GM23248 (cell line): Measurements from ENCODE around the gene CCT5. TPM values are rescaled to one million over a fixed set of nuclear protein-coding genes. Genes with fewer than 3 reads are reported as not detected.
A peak's percentile ranks its signal among the peaks of the same experiment; 100 is the strongest.
"Not testable (repeated sequence)": the region's sequence is repeated elsewhere in the genome, so short reads cannot be mapped to it uniquely, and the experiment has no call there.

Source experiments
- DNase-seq: peaks from one replicate; pipeline ENCODE4 v3.0.0-alpha.2; 2015
- H2AFZ ChIP-seq: fragments of 200-600 bp; sonication (generic); 2 replicates; pipeline ENCODE4 v1.6.1; 2016; ENCODE audit warnings: antibody characterized with exemption
- H3F3A ChIP-seq: fragments of 200-600 bp; sonication (generic); 2 replicates; pipeline ENCODE4 v1.6.1; 2016; ENCODE audit warnings: mild to moderate bottlenecking, antibody characterized with exemption, mixed run types; ENCODE audit not compliant: insufficient read depth
- H3K27ac ChIP-seq: fragments of 200-600 bp; sonication (generic); 2 replicates; pipeline ENCODE4 v1.5.1; 2016; ENCODE audit warnings: mild to moderate bottlenecking
- H3K27me3 ChIP-seq: fragments of 200-600 bp; sonication (generic); replicated peaks from 2 replicates; pipeline ENCODE4 v1.6.1; 2016; ENCODE audit warnings: mild to moderate bottlenecking; ENCODE audit not compliant: insufficient read depth
- H3K36me3 ChIP-seq: fragments of 200-600 bp; sonication (generic); 2 replicates; pipeline ENCODE4 v1.6.1; 2016; ENCODE audit warnings: low read depth, mild to moderate bottlenecking
- H3K4me1 ChIP-seq: fragments of 200-600 bp; sonication (generic); 2 replicates; pipeline ENCODE4 v1.6.1; 2016; ENCODE audit warnings: mild to moderate bottlenecking; ENCODE audit not compliant: insufficient read depth
- H3K4me2 ChIP-seq: fragments of 200-600 bp; sonication (generic); one replicate; pipeline ENCODE4 v1.6.1; 2016; ENCODE audit warnings: mild to moderate bottlenecking; ENCODE audit not compliant: unreplicated experiment
- H3K4me3 ChIP-seq: fragments of 200-600 bp; sonication (generic); 2 replicates; pipeline ENCODE4 v1.5.1; 2016; ENCODE audit warnings: mild to moderate bottlenecking
- H3K79me2 ChIP-seq: fragments of 200-600 bp; sonication (generic); 2 replicates; pipeline ENCODE4 v1.6.1; 2016; ENCODE audit warnings: mild to moderate bottlenecking; ENCODE audit not compliant: insufficient read depth
- H3K9ac ChIP-seq: fragments of 200-600 bp; sonication (generic); 2 replicates; pipeline ENCODE4 v1.6.1; 2016; ENCODE audit warnings: mild to moderate bottlenecking
- H3K9me2 ChIP-seq: fragments of 200-600 bp; sonication (generic); 2 replicates; pipeline ENCODE4 v1.6.1; 2016; ENCODE audit warnings: mixed run types, mild to moderate bottlenecking, moderate library complexity; ENCODE audit not compliant: insufficient read depth
- H3K9me3 ChIP-seq: fragments of 200-600 bp; sonication (generic); one replicate; pipeline ENCODE4 v1.6.1; 2017; ENCODE audit warnings: low read depth
- H4K20me1 ChIP-seq: fragments of 200-600 bp; sonication (generic); 2 replicates; pipeline ENCODE4 v1.6.0; 2016; ENCODE audit not compliant: insufficient read depth
- EZH2 ChIP-seq: fragments of 200-600 bp; sonication (generic); IDR thresholded peaks from 2 replicates; pipeline ENCODE4 v1.6.1; 2018; ENCODE audit warnings: antibody characterized with exemption, mild to moderate bottlenecking; ENCODE audit not compliant: insufficient read depth, poor library complexity, severe bottlenecking
- EZH2phosphoT487 ChIP-seq: fragments of 200-600 bp; sonication (generic); IDR thresholded peaks from 2 replicates; pipeline ENCODE4 v1.6.1; 2018; ENCODE audit warnings: antibody characterized with exemption, moderate library complexity, mild to moderate bottlenecking, low read depth; ENCODE audit not compliant: insufficient read depth
- WGBS, 2 experiments: methylation state at CpG; one replicate each; pipeline ENCODE4 v1.1.6; 2015 to 2017; ENCODE audit warnings: low lambda C conversion rate in 2 of 2, low coverage in 1 of 2; ENCODE audit errors: missing lambda C conversion rate in 2 of 2; 5-methylcytosine and 5-hydroxymethylcytosine counted together
- in situ Hi-C: fragments of 300-500 bp; cut with MboI; formaldehyde crosslinking; loops from 2 replicates; pipeline ENCODE4 v1.15.0; 2020
- polyA plus RNA-seq: library from polyadenylated mRNA; unstranded; fragments of >200 nt; fragmentation: Nextera tagmentation; extraction: Ambion mirVana; gene quantifications from 2 replicates; pipeline ENCODE4 v1.2.1, GENCODE V29; 2016
- small RNA-seq: library from RNA; depleted of rRNA; stranded (forward); fragments of <200 nt; gene quantifications from one replicate; pipeline ENCODE3, GENCODE V24; 2014; ENCODE audit warnings: low read depth, low replicate concordance
- total RNA-seq: library from RNA; depleted of rRNA; stranded (reverse); fragments of >200 nt; shearing (Covaris generic); gene quantifications from 2 replicates; pipeline ENCODE4 v1.2.3, GENCODE V29; 2014; rRNA removed

The CCT5 gene
- total and polyA plus RNA-seq, 2 experiments from 2014 or later: 264 to 392 TPM

- H3K27me3 ChIP-seq: no peaks in the 10 kb centered on the region
- no peaks in the 10 kb centered on the region for H4K20me1 ChIP-seq
- H2AFZ ChIP-seq: no peak overlapping the region
- H3K9me2 ChIP-seq: no peaks in the 10 kb centered on the region
- peak overlapping the region; percentile 5 for H3K4me2 ChIP-seq
- peak; percentile 71 for DNase-seq
- peaks cover 8% of the 10 kb centered on the region; the same call in 1 of the 2 replicates for H3K79me2 ChIP-seq
- H3K36me3 ChIP-seq: no peaks in the 10 kb centered on the region
- no peak overlapping the region for H3K9ac ChIP-seq
- in situ Hi-C loops: no loop called here
- no peak for TF ChIP-seq EZH2phosphoT487
- no peak for TF ChIP-seq EZH2
- peaks cover 16% of the 10 kb centered on the region; the same call in 1 of the 2 replicates for H3F3A ChIP-seq
- WGBS, 2 experiments: 66 to 71% methylated on average over 8 of the region's 8 CpGs
- H3K4me1 ChIP-seq: peaks cover 22% of the 10 kb centered on the region
- no peaks in the 10 kb centered on the region for H3K9me3 ChIP-seq
- H3K27ac ChIP-seq: 0 out of 2 replicates have a peak overlapping the region, but pooled peaks have one; percentile 7
- no peak overlapping the region for H3K4me3 ChIP-seq
Observed at GRCh38 chr5:10310066-10310779, 60.1 kb downstream of the CCT5 start.

- H4K20me1 ChIP-seq, in situ Hi-C loops, H3K9me2 ChIP-seq, H3K4me3 ChIP-seq, H3K9ac ChIP-seq, H3K36me3 ChIP-seq, H2AFZ ChIP-seq, H3K79me2 ChIP-seq, H3K27me3 ChIP-seq, H3K9me3 ChIP-seq: not testable (repeated sequence)
- Histone ChIP-seq H3F3A (peaks cover 16% of the 10 kb centered on the region; the same call in 1 of the 2 replicates), H3K4me2 (peak overlapping the region; percentile 5), H3K27ac (0 out of 2 replicates have a peak overlapping the region, but pooled peaks have one; percentile 7), H3K4me1 (peaks cover 22% of the 10 kb centered on the region)
- WGBS, 2 experiments: 66 to 71% methylated on average over 8 of the region's 8 CpGs
- peak; percentile 70 for DNase-seq
Observed at GRCh38 chr5:10310835-10311570, 60.9 kb downstream of the CCT5 start.

GRCh38 chr5:10311595-10312425 lies 61.7 kb downstream of the CCT5 start:
- H3K4me2 ChIP-seq: no peak overlapping the region
- peaks cover 12% of the 10 kb centered on the region; the same call in 1 of the 2 replicates for H3F3A ChIP-seq
- in situ Hi-C loops: no loop called here
- no peaks in the 10 kb centered on the region for H3K36me3 ChIP-seq
- H3K9ac ChIP-seq: no peak overlapping the region
- no peaks in the 10 kb centered on the region for H3K9me3 ChIP-seq
- H3K27me3 ChIP-seq: no peaks in the 10 kb centered on the region
- H3K4me1 ChIP-seq: peaks cover 17% of the 10 kb centered on the region
- H2AFZ ChIP-seq: no peak overlapping the region
- no peak for DNase-seq
- no peaks in the 10 kb centered on the region for H3K9me2 ChIP-seq
- H3K27ac ChIP-seq: no peak overlapping the region
- TF ChIP-seq EZH2phosphoT487: no peak
- TF ChIP-seq EZH2: no peak
- H4K20me1 ChIP-seq: no peaks in the 10 kb centered on the region
- H3K79me2 ChIP-seq: no peaks in the 10 kb centered on the region
- no peak overlapping the region for H3K4me3 ChIP-seq
- WGBS, 2 experiments: 84% methylated on average over 10 of the region's 10 CpGs

- Histone ChIP-seq H3K4me3 (no peak overlapping the region), H3K9me3 (no peaks in the 10 kb centered on the region), H4K20me1 (no peaks in the 10 kb centered on the region), H3K9me2 (no peaks in the 10 kb centered on the region), H3F3A (peaks cover 4% of the 10 kb centered on the region; the same call in 1 of the 2 replicates), H2AFZ (no peak overlapping the region), H3K36me3 (no peaks in the 10 kb centered on the region), H3K4me1 (peaks cover 8% of the 10 kb centered on the region), H3K27me3 (no peaks in the 10 kb centered on the region), H3K4me2 (no peak overlapping the region), H3K79me2 (no peaks in the 10 kb centered on the region), H3K9ac (no peak overlapping the region), H3K27ac (no peak overlapping the region)
- TF ChIP-seq EZH2: no peak
- TF ChIP-seq EZH2phosphoT487: no peak
- in situ Hi-C loops: no loop called here
- WGBS, 2 experiments: 49 to 54% methylated on average over 5 of the region's 5 CpGs
- no peak for DNase-seq
Observed at GRCh38 chr5:10315201-10315600, 65.1 kb downstream of the CCT5 start.

Small RNA genes lying within 50 kb of the gene (small RNA-seq; reads per million reads assigned to genes)
- not detected for gene RF00019

Other genes with a start within 250 kb of the CCT5 start
- 15.3 and 16.8 TPM in 2 replicates for gene ATPSCKMT, start 392 bp upstream of the CCT5 start, total RNA-seq
- gene ATPSCKMT, start 392 bp upstream of the CCT5 start, polyA plus RNA-seq: 12.8 and 13.9 TPM in 2 replicates
- 4.0 and 4.2 TPM in 2 replicates for gene CMBL, start 57.6 kb downstream of the CCT5 start, total RNA-seq
- gene CMBL, start 57.6 kb downstream of the CCT5 start, polyA plus RNA-seq: 14.6 and 16.0 TPM in 2 replicates
- gene MARCHF6, start 103.4 kb downstream of the CCT5 start, total RNA-seq: 44.9 and 56.4 TPM in 2 replicates
- gene MARCHF6, start 103.4 kb downstream of the CCT5 start, polyA plus RNA-seq: 97.5 and 105 TPM in 2 replicates
- 0.86 TPM in 1 of 2 replicates, not detected in the other for gene ROPN1L, start 191.6 kb downstream of the CCT5 start, total RNA-seq
- 0.69 and 0.84 TPM in 2 replicates for gene ROPN1L, start 191.6 kb downstream of the CCT5 start, polyA plus RNA-seq